ENCODE results near the gene SPSB1. TPM values are rescaled to one million over a fixed set of nuclear protein-coding genes. Genes with fewer than 3 reads are reported as not detected.
A peak's percentile ranks its signal among the peaks of the same experiment; 100 is the strongest.

The SPSB1 gene
- total RNA-seq (2014; rRNA removed; shearing (Covaris generic)), result 33.4 and 36.1 TPM in 2 replicates
- 61.1 and 78.2 TPM in 2 replicates for polyA plus RNA-seq (2015; cell fraction: cytosol; rRNA removed)
- 17.4 and 18.0 TPM in 2 replicates for polyA plus RNA-seq (2015; cell fraction: nucleus; rRNA removed)

GRCh38 chr1:9292361-9293240, at the start of gene SPSB1:
SPSB1 (plus strand) TSS chr1:9292894; CDS start chr1:9355892, 62,998 bp downstream.
- in situ Hi-C loops (cut with HindIII; ENCODE audit: low pct_unique_long_range_greater_than_20kb, low sequenced_read_pairs), result no loop called here

GRCh38 chr1:9243066-9243739, 49.5 kb upstream of the SPSB1 start:
- in situ Hi-C loops (cut with HindIII; ENCODE audit: low pct_unique_long_range_greater_than_20kb, low sequenced_read_pairs), result no loop called here

More at GRCh38 chr1:9292361-9293240, at the start of gene SPSB1:
- peak; percentile 69 for DNase-seq (ENCODE audit: low read depth, low spot score)

GRCh38 chr1:9244501-9245229, 48.0 kb upstream of the SPSB1 start:
- in situ Hi-C loops (cut with HindIII; ENCODE audit: low pct_unique_long_range_greater_than_20kb, low sequenced_read_pairs), result no loop called here
- DNase-seq (ENCODE audit: low read depth, low spot score), result no peak

More at GRCh38 chr1:9243066-9243739, 49.5 kb upstream of the SPSB1 start:
- DNase-seq (ENCODE audit: low read depth, low spot score), result no peak

GRCh38 chr1:9245230-9245619, 47.5 kb upstream of the SPSB1 start:
- in situ Hi-C loops (cut with HindIII; ENCODE audit: low pct_unique_long_range_greater_than_20kb, low sequenced_read_pairs), result no loop called here
- no peak for DNase-seq (ENCODE audit: low read depth, low spot score)

- in situ Hi-C loops (cut with HindIII; ENCODE audit: low pct_unique_long_range_greater_than_20kb, low sequenced_read_pairs), result no loop called here
- DNase-seq (ENCODE audit: low read depth, low spot score), result no peak
These were observed 47.0 kb upstream of the SPSB1 start for GRCh38 chr1:9245661-9246060.

- DNase-seq (ENCODE audit: low read depth, low spot score), result no peak
- in situ Hi-C loops (cut with HindIII; ENCODE audit: low pct_unique_long_range_greater_than_20kb, low sequenced_read_pairs), result no loop called here
These were observed 46.5 kb upstream of the SPSB1 start for GRCh38 chr1:9246215-9246614.

GRCh38 chr1:9246841-9247785, 45.6 kb upstream of the SPSB1 start:
- in situ Hi-C loops (cut with HindIII; ENCODE audit: low pct_unique_long_range_greater_than_20kb, low sequenced_read_pairs), result no loop called here
- DNase-seq (ENCODE audit: low read depth, low spot score), result no peak

- in situ Hi-C loops (cut with HindIII; ENCODE audit: low pct_unique_long_range_greater_than_20kb, low sequenced_read_pairs), result no loop called here
These were observed 44.8 kb upstream of the SPSB1 start for GRCh38 chr1:9247894-9248293.

GRCh38 chr1:9248341-9249262, 44.1 kb upstream of the SPSB1 start:
- DNase-seq (ENCODE audit: low read depth, low spot score), result no peak
- in situ Hi-C loops (cut with HindIII; ENCODE audit: low pct_unique_long_range_greater_than_20kb, low sequenced_read_pairs), result no loop called here

More at GRCh38 chr1:9247894-9248293, 44.8 kb upstream of the SPSB1 start:
- DNase-seq (ENCODE audit: low read depth, low spot score), result no peak

- in situ Hi-C loops (cut with HindIII; ENCODE audit: low pct_unique_long_range_greater_than_20kb, low sequenced_read_pairs), result no loop called here
- DNase-seq (ENCODE audit: low read depth, low spot score), result no peak
These were observed 43.5 kb upstream of the SPSB1 start for GRCh38 chr1:9249263-9249533.

- peak; percentile 61 for DNase-seq (ENCODE audit: low read depth, low spot score)
- in situ Hi-C loops (cut with HindIII; ENCODE audit: low pct_unique_long_range_greater_than_20kb, low sequenced_read_pairs), result no loop called here
These were observed 42.9 kb upstream of the SPSB1 start for GRCh38 chr1:9249534-9250410.

- DNase-seq (ENCODE audit: low read depth, low spot score), result no peak
- in situ Hi-C loops (cut with HindIII; ENCODE audit: low pct_unique_long_range_greater_than_20kb, low sequenced_read_pairs), result no loop called here
These were observed 42.0 kb upstream of the SPSB1 start for GRCh38 chr1:9250411-9251381.

- in situ Hi-C loops (cut with HindIII; ENCODE audit: low pct_unique_long_range_greater_than_20kb, low sequenced_read_pairs), result no loop called here
- DNase-seq (ENCODE audit: low read depth, low spot score), result no peak
These were observed 41.2 kb upstream of the SPSB1 start for GRCh38 chr1:9251501-9251900.

GRCh38 chr1:9253004-9253403, 39.7 kb upstream of the SPSB1 start:
- in situ Hi-C loops (cut with HindIII; ENCODE audit: low pct_unique_long_range_greater_than_20kb, low sequenced_read_pairs), result no loop called here
- DNase-seq (ENCODE audit: low read depth, low spot score), result peak; percentile 11
